Stomach (tissue), 9 donors: ENCODE data around the gene LRP6. TPM values are rescaled to one million over a fixed set of nuclear protein-coding genes. Genes with fewer than 3 reads are reported as not detected.

Source experiments
- DNase-seq, 2 donors: peaks; one replicate each; pipeline versions ENCODE4 v3.0.0 to v3.0.0-alpha.2; 2013 to 2019
- H3K27ac ChIP-seq, 5 donors: fragments of 200-600 bp in 4 of 5; sonication (generic) in 4 of 5; one replicate each; pipeline ENCODE4 v1.5.1; 2013 to 2019; ENCODE audit warnings: mild to moderate bottlenecking in 1 of 5, moderate library complexity in 1 of 5
- H3K27me3 ChIP-seq, 3 donors: fragments of 200-600 bp; sonication (generic); one replicate each; pipeline ENCODE4 v1.5.1; 2017 to 2019; ENCODE audit warnings: mixed run types in 1 of 3
- H3K36me3 ChIP-seq, 4 donors: fragments of 200-600 bp; sonication (generic); 1 replicate in 3 of 4; 2 replicates in 1 of 4; pipeline ENCODE4 v1.5.1; 2016 to 2019
- H3K4me1 ChIP-seq, 4 donors: fragments of 200-600 bp; sonication (generic); one replicate each; pipeline ENCODE4 v1.5.1; 2016 to 2019
- H3K4me3 ChIP-seq, 4 donors: fragments of 200-600 bp; sonication (generic) in 3 of 4; one replicate each; pipeline ENCODE4 v1.5.1; 2016 to 2019; ENCODE audit warnings: mild to moderate bottlenecking in 1 of 4
- H3K9me3 ChIP-seq, 4 donors: fragments of 200-600 bp; sonication (generic); one replicate each; pipeline ENCODE4 v1.5.1; 2016 to 2019
- EP300 ChIP-seq: sonication (generic); formaldehyde crosslinking; IDR thresholded peaks from one replicate; pipeline ENCODE4 v1.6.1; 2017; ENCODE audit warnings: antibody characterized with exemption
- POLR2A ChIP-seq, 4 donors: fragments of 450-650 bp; IDR thresholded peaks; one replicate each; pipeline ENCODE4 v1.6.1; 2016; ENCODE audit warnings: antibody characterized with exemption in 4 of 4, control low read depth in 2 of 4, mild to moderate bottlenecking in 1 of 4, moderate library complexity in 1 of 4
- POLR2AphosphoS5 ChIP-seq, 3 donors: sonication (generic); formaldehyde crosslinking; IDR thresholded peaks; one replicate each; pipeline ENCODE4 v1.6.1; 2016; ENCODE audit warnings: antibody characterized with exemption in 3 of 3
- WGBS, 5 donors: extraction: QIAGEN DNeasy Blood & Tissue Kit in 3 of 5; methylation state at CpG; one replicate each; pipeline versions ENCODE4 v1.1.5 to v1.1.7; 2013 to 2018; 5-methylcytosine and 5-hydroxymethylcytosine counted together
- intact Hi-C: fragments of 100-400 bp; cut with DNase I; formaldehyde crosslinking; loops from one replicate; pipeline ENCODE4 v1.15.1; 2023; ENCODE audit warnings: low total_unique reads
- polyA plus RNA-seq, 3 donors: library from polyadenylated mRNA; stranded (reverse); fragments of 200-250 nt; gene quantifications; one replicate each; pipeline ENCODE4 v1.2.3, GENCODE V29; 2013
- total RNA-seq, 5 donors: library from RNA; depleted of rRNA; stranded (reverse); fragments of >200 nt; gene quantifications; one replicate each; pipeline versions ENCODE4 v1.1.0 to v1.2.3, GENCODE V29; 2014 to 2016
- TF ChIP-seq, protein P1 (sequence below), 7 experiments: fragments of 450-650 bp in 4 of 7; fragments of 200-600 bp in 3 of 7; sonication (generic) in 3 of 7; IDR thresholded peaks; one replicate each; pipeline ENCODE4 v1.5.1; 2016 to 2019; ENCODE audit warnings: antibody characterized with exemption in 7 of 7, control low read depth in 2 of 7, mild to moderate bottlenecking in 1 of 7
- donor health status: healthy with polysubstance abuse.
- donor health status: Bipolar disorder and iron deficiency.
- donor health status: healthy.

LRP6 gene
- total and polyA plus RNA-seq, 8 donors, result 2.7 to 113 (median 36.8) TPM

DNA sequence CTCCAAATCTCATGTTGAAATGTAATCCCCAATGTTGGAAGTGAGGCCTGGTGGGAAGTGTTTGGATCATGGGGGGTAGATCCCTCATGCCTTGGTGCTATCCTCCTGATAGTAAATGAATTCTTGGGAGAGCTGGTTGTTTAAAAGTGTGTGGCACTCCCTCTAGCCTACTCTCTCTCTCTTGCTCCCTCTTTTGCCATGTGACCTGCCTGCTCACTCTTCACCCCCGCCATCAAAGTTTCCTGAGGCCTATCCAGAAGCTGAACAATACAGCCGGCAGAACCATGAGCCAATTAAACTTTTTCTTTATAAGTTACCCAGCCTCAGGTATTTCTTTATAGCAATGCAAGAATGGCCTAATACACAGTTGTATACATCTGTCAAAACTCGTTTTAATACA lies 133.6 kb downstream of the LRP6 start:
- Histone ChIP-seq H3K36me3 (peaks cover 0 to 55% (median 42%) of the 10 kb centered on the region in 4 donors), H3K4me3 (no peak overlapping the region), H3K27me3 (no peaks in the 10 kb centered on the region), H3K27ac (no peak overlapping the region), H3K9me3 (no peaks in the 10 kb centered on the region), H3K4me1 (no peaks in the 10 kb centered on the region)
- TF ChIP-seq, protein P1, sequence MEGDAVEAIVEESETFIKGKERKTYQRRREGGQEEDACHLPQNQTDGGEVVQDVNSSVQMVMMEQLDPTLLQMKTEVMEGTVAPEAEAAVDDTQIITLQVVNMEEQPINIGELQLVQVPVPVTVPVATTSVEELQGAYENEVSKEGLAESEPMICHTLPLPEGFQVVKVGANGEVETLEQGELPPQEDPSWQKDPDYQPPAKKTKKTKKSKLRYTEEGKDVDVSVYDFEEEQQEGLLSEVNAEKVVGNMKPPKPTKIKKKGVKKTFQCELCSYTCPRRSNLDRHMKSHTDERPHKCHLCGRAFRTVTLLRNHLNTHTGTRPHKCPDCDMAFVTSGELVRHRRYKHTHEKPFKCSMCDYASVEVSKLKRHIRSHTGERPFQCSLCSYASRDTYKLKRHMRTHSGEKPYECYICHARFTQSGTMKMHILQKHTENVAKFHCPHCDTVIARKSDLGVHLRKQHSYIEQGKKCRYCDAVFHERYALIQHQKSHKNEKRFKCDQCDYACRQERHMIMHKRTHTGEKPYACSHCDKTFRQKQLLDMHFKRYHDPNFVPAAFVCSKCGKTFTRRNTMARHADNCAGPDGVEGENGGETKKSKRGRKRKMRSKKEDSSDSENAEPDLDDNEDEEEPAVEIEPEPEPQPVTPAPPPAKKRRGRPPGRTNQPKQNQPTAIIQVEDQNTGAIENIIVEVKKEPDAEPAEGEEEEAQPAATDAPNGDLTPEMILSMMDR (IDR thresholded peaks at IDR 0.05), result no peak
- TF ChIP-seq POLR2A (IDR thresholded peaks at IDR 0.05) (no peak), EP300 (no peak)
- 80 to 92% (median 87%) methylated on average over 3 of the region's 3 CpGs for WGBS, 5 donors
- DNase-seq, result no peak
- intact Hi-C loops, result no loop called here

GRCh38 chr12:12128670-12129069 lies 138.2 kb downstream of the LRP6 start:
- H3K4me1 ChIP-seq, result no peaks in the 10 kb centered on the region
- H3K4me3 ChIP-seq, result no peak overlapping the region
- H3K36me3 ChIP-seq, result peaks cover 0 to 78% (median 70%) of the 10 kb centered on the region in 4 donors
- TF ChIP-seq POLR2A (IDR thresholded peaks at IDR 0.05) (no peak), EP300 (no peak), POLR2AphosphoS5 (IDR thresholded peaks at IDR 0.05) (no peak)
- TF ChIP-seq, protein P1 (IDR thresholded peaks at IDR 0.05), result no peak
- WGBS, 5 donors, result 70 to 86% (median 80%) methylated on average over 4 of the region's 4 CpGs
- no peaks in the 10 kb centered on the region for H3K9me3 ChIP-seq
- H3K27me3 ChIP-seq, result no peaks in the 10 kb centered on the region
- no peak overlapping the region for H3K27ac ChIP-seq
- no peak for DNase-seq
- intact Hi-C loops, result no loop called here

DNA sequence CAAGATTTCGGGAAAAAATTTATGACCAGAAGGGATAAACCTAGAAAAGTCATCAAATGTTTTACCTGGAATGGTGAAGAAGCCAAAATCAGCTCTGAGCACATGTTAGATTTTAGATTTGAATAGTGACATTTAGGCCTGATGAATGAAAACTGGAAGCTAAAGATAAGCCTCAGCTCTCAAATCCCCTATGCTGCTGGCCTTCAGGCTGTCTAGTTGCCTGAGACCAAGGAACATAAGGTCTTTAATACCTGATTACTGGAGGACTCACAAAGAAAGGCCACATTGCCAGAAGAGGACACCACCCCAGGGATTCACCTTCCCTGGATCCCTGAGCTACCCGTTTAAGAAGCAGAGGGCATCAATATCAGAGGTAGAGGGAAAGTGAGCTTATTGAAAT lies 139.5 kb downstream of the LRP6 start:
- Histone ChIP-seq H3K36me3 (peaks cover 0 to 91% (median 80%) of the 10 kb centered on the region in 4 donors), H3K27ac (no peak overlapping the region), H3K4me3 (no peak overlapping the region), H3K9me3 (no peaks in the 10 kb centered on the region), H3K27me3 (no peaks in the 10 kb centered on the region), H3K4me1 (no peaks in the 10 kb centered on the region)
- 80 to 97% (median 92%) methylated on average over 2 of the region's 2 CpGs for WGBS, 5 donors
- DNase-seq, result no peak
- TF ChIP-seq EP300, result no peak
- TF ChIP-seq POLR2AphosphoS5 (IDR thresholded peaks at IDR 0.05), result no peak
- TF ChIP-seq POLR2A (IDR thresholded peaks at IDR 0.05), result no peak
- TF ChIP-seq, protein P1 (IDR thresholded peaks at IDR 0.05), result no peak
- intact Hi-C loops, result no loop called here

- no peak for TF ChIP-seq POLR2AphosphoS5 (IDR thresholded peaks at IDR 0.05)
- TF ChIP-seq, protein P1 (IDR thresholded peaks at IDR 0.05), result no peak
- no peak for TF ChIP-seq POLR2A (IDR thresholded peaks at IDR 0.05)
- no peak for TF ChIP-seq EP300
- WGBS, 5 donors, result 80 to 83% (median 81%) methylated on average over 4 of the region's 4 CpGs
- no peak overlapping the region for H3K4me3 ChIP-seq
- peaks cover 0 to 95% (median 82%) of the 10 kb centered on the region in 4 donors for H3K36me3 ChIP-seq
- intact Hi-C loops, result no loop called here
- H3K4me1 ChIP-seq, result no peaks in the 10 kb centered on the region
- H3K27me3 ChIP-seq, result no peaks in the 10 kb centered on the region
- no peaks in the 10 kb centered on the region for H3K9me3 ChIP-seq
- no peak overlapping the region for H3K27ac ChIP-seq
- no peak for DNase-seq
These were observed 140.3 kb downstream of the LRP6 start for GRCh38 chr12:12126551-12126950.
